ENCODE data around the gene BARHL1.

- no peak for TF ChIP-seq CTCF (IDR thresholded peaks at IDR 0.05)
- no peak for TF ChIP-seq EZH2 (IDR thresholded peaks at IDR 0.05)
- TF ChIP-seq EZH2phosphoT487 (IDR thresholded peaks at IDR 0.05): no peak
Observed at GRCh38 chr9:132559711-132560110, 22.7 kb upstream of the BARHL1 start.

All from neural progenitor cell (in vitro differentiated cells).